Measurements from ENCODE around the gene MFN2.

Gene MFN2

DNA sequence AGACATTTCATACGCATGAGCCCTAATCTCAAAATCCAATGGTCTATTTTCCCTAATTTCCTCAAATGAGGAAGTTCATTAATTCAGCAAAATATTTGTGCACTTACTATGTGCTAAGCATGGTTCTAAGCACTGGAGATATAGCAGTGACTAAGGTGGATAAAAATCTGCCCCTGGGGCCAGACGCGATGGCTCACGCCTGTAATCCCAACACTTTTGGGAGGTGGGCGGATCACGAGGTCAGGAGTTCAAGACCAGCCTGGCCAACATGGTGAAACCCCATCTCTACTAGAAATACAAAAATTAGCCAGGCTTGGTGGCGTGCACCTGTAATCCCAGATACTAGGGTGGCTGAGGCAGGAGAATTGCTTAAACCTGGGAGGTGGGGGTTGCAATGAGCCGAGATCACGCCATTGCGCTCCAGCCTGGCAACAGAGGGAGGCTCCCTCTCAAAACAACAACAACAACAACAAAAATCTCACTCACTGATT is 34.8 kb downstream of the MFN2 start:
- DNase-seq (ENCODE audit: insufficient read length): no peak
- FAIRE-seq: no peak
- no peak for TF ChIP-seq POLR2AphosphoS5 (IDR thresholded peaks at IDR 0.05; ENCODE audit: low read depth, low read length)
- TF ChIP-seq POLR2A (IDR thresholded peaks at IDR 0.05; ENCODE audit: low read depth, low read length): no peak
- no peak for TF ChIP-seq TAF1 (IDR thresholded peaks at IDR 0.05; ENCODE audit: borderline replicate concordance, low read depth, low read length)

DNA sequence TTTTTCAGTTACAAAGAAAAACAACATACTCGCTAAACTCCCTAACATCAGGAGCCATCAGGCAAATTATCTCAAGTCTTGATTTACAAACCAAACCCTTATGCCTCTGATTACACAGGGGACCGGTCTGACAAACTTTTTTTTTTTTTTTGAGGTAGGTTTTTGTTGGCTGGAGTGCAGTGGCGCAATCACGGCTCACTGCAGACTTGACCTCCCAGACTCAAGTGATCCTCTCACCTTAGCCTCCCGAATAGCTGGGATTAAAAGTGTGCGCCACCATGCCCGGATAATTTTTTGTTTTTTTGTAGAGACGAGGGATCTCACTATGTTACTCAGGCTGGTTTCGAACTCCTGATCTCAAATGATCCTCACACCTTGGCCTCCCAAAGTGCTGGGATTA is 35.3 kb downstream of the MFN2 start:
- DNase-seq (ENCODE audit: insufficient read length) (no peak), FAIRE-seq (no peak)
- TF ChIP-seq TAF1 (IDR thresholded peaks at IDR 0.05; ENCODE audit: borderline replicate concordance, low read depth, low read length): no peak
- no peak for TF ChIP-seq POLR2A (IDR thresholded peaks at IDR 0.05; ENCODE audit: low read depth, low read length)
- no peak for TF ChIP-seq POLR2AphosphoS5 (IDR thresholded peaks at IDR 0.05; ENCODE audit: low read depth, low read length)

DNA sequence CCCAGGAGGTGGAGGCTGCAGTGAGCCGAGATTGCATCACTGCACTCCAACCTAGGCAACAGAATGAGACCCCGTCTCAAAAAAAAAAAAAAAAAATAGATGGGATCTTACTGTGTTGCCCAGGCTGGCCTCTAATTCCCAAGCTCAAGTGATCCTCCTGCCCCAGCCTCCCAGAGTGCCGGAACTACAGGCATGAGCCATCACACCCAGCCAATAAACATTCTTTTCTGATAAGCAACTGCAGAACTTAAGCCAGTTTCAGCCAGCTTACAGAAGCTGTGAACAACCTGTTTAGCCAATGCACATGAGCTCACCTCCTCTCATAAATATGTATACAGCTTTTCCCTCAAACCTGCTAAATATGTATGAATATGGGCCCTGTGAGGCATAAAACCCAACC is 35.9 kb downstream of the MFN2 start:
- no peak for DNase-seq (ENCODE audit: insufficient read length)
- TF ChIP-seq POLR2A (IDR thresholded peaks at IDR 0.05; ENCODE audit: low read depth, low read length) (no peak), POLR2AphosphoS5 (IDR thresholded peaks at IDR 0.05; ENCODE audit: low read depth, low read length) (no peak), TAF1 (IDR thresholded peaks at IDR 0.05; ENCODE audit: borderline replicate concordance, low read depth, low read length) (no peak)
- FAIRE-seq: no peak

DNA sequence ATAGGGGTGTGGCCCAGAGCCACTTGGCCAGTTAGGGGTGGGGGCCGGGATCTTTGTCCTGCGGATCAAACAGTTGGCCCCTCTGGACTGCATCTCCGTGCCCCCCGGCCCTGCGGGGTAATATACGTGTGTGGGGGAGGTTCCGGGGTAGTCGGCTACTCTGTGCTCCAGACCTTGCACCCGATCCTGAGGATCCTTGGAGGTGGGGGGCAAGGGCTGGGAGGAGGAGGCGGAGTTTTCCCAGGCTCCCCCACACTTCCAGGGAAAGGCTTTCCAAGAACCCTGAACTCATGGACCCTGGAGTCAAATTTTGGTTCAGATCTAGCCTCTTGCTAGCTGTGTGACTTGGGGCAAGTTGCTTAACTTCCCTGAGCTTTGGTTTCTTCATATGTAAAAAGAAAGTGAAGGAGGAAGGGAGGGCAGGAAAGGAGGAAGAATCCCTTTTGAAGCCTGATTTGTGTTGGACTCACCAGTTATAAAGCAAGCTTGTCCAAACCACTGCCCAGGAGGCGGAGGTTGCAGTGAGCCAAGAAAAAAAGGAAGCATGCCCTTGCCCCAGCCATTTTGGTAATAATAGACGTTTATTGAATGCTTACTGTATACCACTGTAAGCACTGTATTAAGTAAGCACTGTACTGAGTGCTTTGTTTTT is 39.7 kb downstream of the MFN2 start:
- no peak for TF ChIP-seq TAF1 (IDR thresholded peaks at IDR 0.05; ENCODE audit: borderline replicate concordance, low read depth, low read length)
- TF ChIP-seq POLR2A (IDR thresholded peaks at IDR 0.05; ENCODE audit: low read depth, low read length): no peak
- no peak for TF ChIP-seq POLR2AphosphoS5 (IDR thresholded peaks at IDR 0.05; ENCODE audit: low read depth, low read length)
- FAIRE-seq (peak; percentile 78), DNase-seq (ENCODE audit: insufficient read length) (no peak)

DNA sequence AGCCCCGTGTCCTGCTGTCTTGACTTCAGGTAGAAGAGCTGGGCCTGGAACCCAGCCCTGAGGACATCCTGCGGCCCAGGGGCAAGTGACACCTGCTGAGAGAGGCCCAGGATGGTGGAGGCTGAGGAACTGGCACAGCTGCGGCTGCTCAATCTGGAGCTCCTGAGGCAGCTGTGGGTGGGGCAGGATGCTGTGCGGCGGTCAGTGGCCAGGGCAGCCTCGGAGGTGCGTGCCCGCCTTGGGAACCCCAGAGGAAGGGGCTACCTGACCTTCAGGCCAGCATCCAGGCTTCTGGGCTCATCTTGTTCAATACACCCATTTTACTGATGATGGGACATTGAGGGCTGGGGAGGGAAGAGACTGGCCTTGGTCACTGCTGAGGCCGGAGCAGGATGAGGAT is 41.4 kb downstream of the MFN2 start:
- no peak for FAIRE-seq

DNA sequence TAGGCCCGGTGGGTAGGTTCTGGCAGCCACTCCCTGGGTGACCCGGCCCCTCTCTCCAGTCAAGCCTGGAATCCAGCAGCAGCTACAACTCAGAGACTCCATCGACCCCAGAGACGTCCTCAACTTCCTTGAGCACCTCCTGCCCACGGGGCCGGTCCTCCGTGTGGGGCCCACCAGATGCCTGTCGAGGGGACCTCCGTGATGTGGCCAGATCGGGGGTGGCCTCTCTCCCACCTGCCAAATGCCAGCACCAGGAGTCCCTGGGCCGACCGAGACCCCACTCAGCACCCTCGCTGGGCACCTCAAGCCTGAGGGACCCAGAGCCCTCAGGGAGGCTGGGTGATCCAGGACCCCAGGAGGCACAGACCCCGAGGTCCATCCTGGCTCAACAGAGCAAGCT is 41.8 kb downstream of the MFN2 start:
- no peak for TF ChIP-seq TAF1 (IDR thresholded peaks at IDR 0.05; ENCODE audit: borderline replicate concordance, low read depth, low read length)
- TF ChIP-seq POLR2A (IDR thresholded peaks at IDR 0.05; ENCODE audit: low read depth, low read length): no peak
- TF ChIP-seq POLR2AphosphoS5 (IDR thresholded peaks at IDR 0.05; ENCODE audit: low read depth, low read length): no peak
- DNase-seq (ENCODE audit: insufficient read length) (no peak), FAIRE-seq (no peak)

More for the DNA sequence above, 41.4 kb downstream of the MFN2 start:
- DNase-seq (ENCODE audit: insufficient read length): no peak
- no peak for TF ChIP-seq POLR2AphosphoS5 (IDR thresholded peaks at IDR 0.05; ENCODE audit: low read depth, low read length)
- no peak for TF ChIP-seq TAF1 (IDR thresholded peaks at IDR 0.05; ENCODE audit: borderline replicate concordance, low read depth, low read length)
- no peak for TF ChIP-seq POLR2A (IDR thresholded peaks at IDR 0.05; ENCODE audit: low read depth, low read length)

DNA sequence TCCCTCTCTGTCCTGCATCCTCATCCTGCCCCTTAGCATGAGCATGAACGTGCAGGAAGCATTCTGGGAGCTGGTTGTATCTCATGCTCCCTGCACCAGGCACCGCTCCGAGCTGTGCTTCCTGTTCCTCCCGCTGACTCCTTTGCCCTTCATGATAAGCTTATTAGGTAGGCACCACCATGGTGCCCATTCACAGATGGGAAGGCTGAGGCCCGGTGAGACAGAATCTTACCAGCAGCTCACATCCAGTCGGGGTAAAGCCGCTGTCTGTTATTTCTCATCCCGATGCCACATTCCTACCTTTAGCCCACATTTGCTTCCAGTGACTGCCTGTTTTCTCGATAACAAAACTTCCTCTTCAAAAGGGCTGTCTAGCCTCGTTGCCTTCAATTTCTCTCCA is 46.3 kb downstream of the MFN2 start:
- no peak for DNase-seq (ENCODE audit: insufficient read length)
- no peak for FAIRE-seq
- TF ChIP-seq POLR2A (IDR thresholded peaks at IDR 0.05; ENCODE audit: low read depth, low read length) (no peak), TAF1 (IDR thresholded peaks at IDR 0.05; ENCODE audit: borderline replicate concordance, low read depth, low read length) (no peak), POLR2AphosphoS5 (IDR thresholded peaks at IDR 0.05; ENCODE audit: low read depth, low read length) (no peak)

DNA sequence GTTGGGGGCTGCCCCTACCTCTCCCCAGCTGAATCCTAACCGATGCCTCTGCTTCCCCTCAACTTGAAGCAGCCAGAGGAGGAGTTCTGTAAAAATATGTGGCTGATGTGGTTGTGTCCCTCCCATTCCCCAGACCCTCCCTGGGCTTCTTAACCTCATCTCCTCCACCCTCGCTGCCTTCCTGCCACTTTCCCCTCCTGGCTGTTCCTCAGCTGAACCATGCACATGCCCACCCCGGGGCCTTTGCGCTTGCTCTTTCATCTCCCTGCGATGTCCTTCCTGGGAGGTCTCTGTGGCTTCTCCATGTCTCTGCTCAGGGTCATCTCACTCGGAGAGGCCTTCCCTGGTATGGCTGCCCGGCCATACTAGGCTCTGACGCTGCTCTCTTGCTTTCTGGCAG is 48.0 kb downstream of the MFN2 start:
- FAIRE-seq: no peak
- TF ChIP-seq POLR2AphosphoS5 (IDR thresholded peaks at IDR 0.05; ENCODE audit: low read depth, low read length) (no peak), TAF1 (IDR thresholded peaks at IDR 0.05; ENCODE audit: borderline replicate concordance, low read depth, low read length) (no peak), POLR2A (IDR thresholded peaks at IDR 0.05; ENCODE audit: low read depth, low read length) (no peak)
- no peak for DNase-seq (ENCODE audit: insufficient read length)

DNA sequence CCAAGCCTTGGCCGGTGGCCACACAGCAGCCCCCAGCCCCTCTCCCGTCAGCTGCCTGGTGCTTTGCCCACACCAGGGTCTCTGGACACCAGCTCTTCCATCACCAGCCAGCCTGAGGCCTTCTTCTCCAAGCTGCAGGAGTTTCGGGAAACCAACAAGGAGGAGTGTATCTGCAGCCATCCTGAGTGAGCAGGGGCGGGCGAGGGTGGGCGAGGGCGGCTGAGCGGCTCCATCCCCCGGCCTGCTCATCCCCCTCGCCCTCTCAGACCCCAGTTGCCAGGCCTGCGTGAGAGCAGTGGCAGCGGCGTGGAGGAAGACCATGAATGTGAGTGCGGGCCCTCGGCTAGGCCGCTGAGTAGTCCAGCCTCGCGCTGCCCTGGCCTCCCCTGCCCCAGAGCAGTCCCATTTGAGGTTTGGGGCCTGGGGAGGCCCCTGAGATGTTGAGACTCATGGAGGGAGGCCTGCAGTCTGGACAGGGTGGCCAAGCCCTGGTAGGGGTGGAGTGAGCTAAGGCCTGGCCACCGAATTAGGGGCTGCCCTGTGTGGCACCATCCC is 48.8 kb downstream of the MFN2 start:
- TF ChIP-seq POLR2A (IDR thresholded peaks at IDR 0.05; ENCODE audit: low read depth, low read length) (no peak), POLR2AphosphoS5 (IDR thresholded peaks at IDR 0.05; ENCODE audit: low read depth, low read length) (no peak), TAF1 (IDR thresholded peaks at IDR 0.05; ENCODE audit: borderline replicate concordance, low read depth, low read length) (no peak)
- FAIRE-seq (no peak), DNase-seq (ENCODE audit: insufficient read length) (no peak)

DNA sequence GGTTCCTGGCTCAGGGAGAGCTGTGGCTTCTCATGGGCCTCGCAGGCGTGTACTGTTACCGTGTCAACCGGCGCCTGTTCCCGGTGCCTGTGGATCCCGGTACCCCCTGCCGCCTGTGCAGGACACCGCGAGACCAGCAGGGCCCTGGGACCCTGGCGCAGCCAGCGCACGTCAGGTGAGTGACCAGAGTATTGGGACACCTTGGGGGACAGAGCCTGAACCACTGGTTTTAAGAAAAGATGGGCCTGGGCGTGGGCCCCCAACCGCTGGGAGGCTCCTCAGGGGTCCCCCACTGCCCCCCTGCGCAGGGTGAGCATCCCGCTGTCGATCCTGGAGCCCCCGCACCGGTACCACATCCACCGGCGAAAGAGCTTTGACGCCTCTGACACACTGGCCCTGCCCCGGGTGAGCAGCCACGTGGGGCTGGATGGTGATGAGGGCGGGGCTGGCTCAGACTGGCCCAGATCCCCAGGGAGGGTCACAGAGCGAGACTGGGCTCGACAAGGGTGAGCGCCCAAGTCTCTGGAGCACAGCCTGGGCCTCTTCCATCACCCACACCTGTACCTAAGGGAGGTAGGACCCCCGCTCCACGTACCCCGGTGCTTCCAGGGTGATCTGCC is 49.6 kb downstream of the MFN2 start:
- TF ChIP-seq TAF1 (IDR thresholded peaks at IDR 0.05; ENCODE audit: borderline replicate concordance, low read depth, low read length) (no peak), POLR2AphosphoS5 (IDR thresholded peaks at IDR 0.05; ENCODE audit: low read depth, low read length) (no peak), POLR2A (IDR thresholded peaks at IDR 0.05; ENCODE audit: low read depth, low read length) (no peak)
- DNase-seq (ENCODE audit: insufficient read length) (no peak), FAIRE-seq (no peak)

DNA sequence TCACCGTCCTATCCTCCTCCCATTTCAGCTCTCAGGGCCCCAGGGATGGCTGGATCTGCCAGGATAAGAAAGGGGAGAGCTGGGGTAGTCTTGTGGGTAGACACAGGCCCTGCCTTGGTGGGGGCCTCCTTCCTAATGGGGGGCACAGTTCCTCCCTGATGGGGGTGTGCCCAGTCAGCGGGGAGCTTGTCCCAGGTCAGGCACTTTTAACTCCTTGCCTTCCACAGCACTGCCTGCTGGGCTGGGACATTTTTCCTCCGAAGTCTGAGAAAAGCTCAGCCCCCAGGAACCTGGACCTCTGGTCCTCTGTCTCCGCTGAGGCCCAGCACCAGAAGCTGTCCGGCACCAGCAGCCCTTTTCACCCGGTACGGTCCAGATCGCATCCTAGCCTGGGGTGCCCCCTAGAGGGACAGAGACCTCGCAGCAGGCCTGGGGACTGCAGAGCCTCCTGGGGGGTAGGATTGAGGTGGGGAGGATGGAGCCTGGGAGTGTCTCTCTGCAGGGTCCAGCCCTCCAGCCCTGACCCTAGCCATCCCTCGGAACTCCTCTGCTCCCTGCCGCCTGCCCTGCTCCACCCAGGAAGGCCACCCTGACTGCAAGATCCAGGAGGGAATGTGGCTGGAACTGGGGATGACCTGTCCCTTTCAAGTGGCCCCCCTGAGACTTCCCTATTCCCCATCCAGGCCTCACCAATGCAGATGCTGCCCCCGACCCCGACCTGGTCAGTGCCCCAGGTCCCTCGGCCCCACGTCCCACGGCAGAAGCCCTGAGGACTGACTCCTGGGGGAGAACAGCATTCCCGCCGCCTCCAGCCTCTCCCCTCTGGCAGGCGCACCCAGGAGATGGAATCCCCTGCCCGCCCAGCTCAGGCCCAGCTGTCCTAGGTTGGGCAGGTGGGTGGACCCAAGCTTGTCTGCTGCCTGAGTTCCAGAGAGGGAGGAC is 51.1 kb downstream of the MFN2 start:
- FAIRE-seq: peak; percentile 63
- TF ChIP-seq POLR2AphosphoS5 (IDR thresholded peaks at IDR 0.05; ENCODE audit: low read depth, low read length) (no peak), POLR2A (IDR thresholded peaks at IDR 0.05; ENCODE audit: low read depth, low read length) (no peak), TAF1 (IDR thresholded peaks at IDR 0.05; ENCODE audit: borderline replicate concordance, low read depth, low read length) (no peak)
- DNase-seq (ENCODE audit: insufficient read length): peak; percentile 68
